BLaER1 (cell line): ENCODE measurements around the gene THRSP.
"Not testable (repeated sequence)": the region's sequence is repeated elsewhere in the genome, so short reads cannot be mapped to it uniquely, and the experiment has no call there.

Experiments used
- H3K27ac ChIP-seq: shearing (Covaris generic); formaldehyde crosslinking; 2 replicates; pipeline ENCODE4 v1.8.1; 2022
- H3K27me3 ChIP-seq: shearing (Covaris generic); formaldehyde crosslinking; 2 replicates; pipeline ENCODE4 v1.8.1; 2022
- H3K36me3 ChIP-seq: shearing (Covaris generic); formaldehyde crosslinking; 2 replicates; pipeline ENCODE4 v1.8.1; 2022
- H3K4me1 ChIP-seq: shearing (Covaris generic); formaldehyde crosslinking; 2 replicates; pipeline ENCODE4 v1.8.1; 2022
- H3K4me2 ChIP-seq: shearing (Covaris generic); formaldehyde crosslinking; 2 replicates; pipeline ENCODE4 v1.8.1; 2022
- H3K4me3 ChIP-seq: shearing (Covaris generic); formaldehyde crosslinking; 2 replicates; pipeline ENCODE4 v1.8.1; 2022
- H3K9ac ChIP-seq: shearing (Covaris generic); formaldehyde crosslinking; 2 replicates; pipeline ENCODE4 v1.8.1; 2022
- H3K9me3 ChIP-seq: shearing (Covaris generic); formaldehyde crosslinking; 2 replicates; pipeline ENCODE4 v1.8.1; 2022
- H4K20me1 ChIP-seq: shearing (Covaris generic); formaldehyde crosslinking; 2 replicates; pipeline ENCODE4 v1.8.1; 2022
- Cebpa-rat ChIP-seq: shearing (Covaris generic); IDR thresholded peaks from 2 replicates; pipeline ENCODE4 v1.8.1; 2022

Gene THRSP

DNA sequence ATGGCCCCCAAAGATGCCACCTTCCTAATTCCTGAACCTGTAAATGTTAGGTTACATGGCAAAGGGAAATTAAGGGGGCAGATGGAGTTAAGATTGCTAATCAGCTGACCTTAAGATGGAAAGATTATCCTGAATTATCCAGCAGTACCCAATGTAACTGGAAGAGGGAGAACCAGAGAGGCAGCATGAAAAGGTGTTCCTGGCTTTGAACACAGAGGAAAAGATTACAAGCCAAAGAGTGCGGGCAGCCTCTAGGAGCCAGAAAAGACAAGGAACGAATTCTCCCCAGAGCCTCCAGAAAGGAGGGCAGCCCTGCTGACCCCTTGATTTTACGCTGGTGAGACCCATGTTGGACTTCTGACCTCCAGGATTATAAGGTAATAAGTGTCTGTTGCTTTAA, 15.1 kb upstream of the THRSP start:
- no peak overlapping the region for H3K27ac ChIP-seq
- 0 out of 2 replicates have a peak, but pooled peaks cover 4% of the 10 kb centered on the region for H3K9me3 ChIP-seq
- H3K36me3 ChIP-seq, result no peaks in the 10 kb centered on the region
- H4K20me1 ChIP-seq, result no peaks in the 10 kb centered on the region
- TF ChIP-seq Cebpa-rat, result no peak
- H3K4me2 ChIP-seq, result no peak overlapping the region
- H3K4me1 ChIP-seq, result peaks cover 9% of the 10 kb centered on the region
- no peak overlapping the region for H3K4me3 ChIP-seq
- H3K9ac ChIP-seq, result no peak overlapping the region
- no peaks in the 10 kb centered on the region for H3K27me3 ChIP-seq

DNA sequence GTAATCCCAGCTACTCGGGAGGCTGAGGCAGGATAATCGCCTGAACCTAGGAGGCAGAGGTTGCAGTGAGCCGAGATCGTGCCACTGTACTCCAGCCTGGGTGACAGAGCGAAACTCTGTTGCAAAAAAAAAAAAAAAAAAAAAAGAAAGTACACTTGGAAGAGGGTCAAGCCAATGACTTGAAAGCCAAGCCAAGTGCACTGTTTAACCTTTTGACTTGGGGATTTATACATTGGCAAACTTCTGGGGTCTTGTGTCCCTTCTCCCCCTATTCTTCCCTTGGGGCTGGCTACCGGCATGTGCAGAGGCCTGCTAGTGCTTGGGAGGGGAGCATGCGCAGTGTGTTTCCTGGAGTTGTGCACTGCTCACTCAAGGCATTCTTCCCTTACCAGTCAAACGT, 14.3 kb upstream of the THRSP start:
- no peak overlapping the region for H3K9ac ChIP-seq
- no peak overlapping the region for H3K4me3 ChIP-seq
- H3K27me3 ChIP-seq, result no peaks in the 10 kb centered on the region
- peaks cover 9% of the 10 kb centered on the region for H3K4me1 ChIP-seq
- H3K36me3 ChIP-seq, result no peaks in the 10 kb centered on the region
- H3K9me3 ChIP-seq, result 0 out of 2 replicates have a peak, but pooled peaks cover 4% of the 10 kb centered on the region
- H3K4me2 ChIP-seq, result no peak overlapping the region
- H3K27ac ChIP-seq, result no peak overlapping the region
- no peaks in the 10 kb centered on the region for H4K20me1 ChIP-seq
- no peak for TF ChIP-seq Cebpa-rat

DNA sequence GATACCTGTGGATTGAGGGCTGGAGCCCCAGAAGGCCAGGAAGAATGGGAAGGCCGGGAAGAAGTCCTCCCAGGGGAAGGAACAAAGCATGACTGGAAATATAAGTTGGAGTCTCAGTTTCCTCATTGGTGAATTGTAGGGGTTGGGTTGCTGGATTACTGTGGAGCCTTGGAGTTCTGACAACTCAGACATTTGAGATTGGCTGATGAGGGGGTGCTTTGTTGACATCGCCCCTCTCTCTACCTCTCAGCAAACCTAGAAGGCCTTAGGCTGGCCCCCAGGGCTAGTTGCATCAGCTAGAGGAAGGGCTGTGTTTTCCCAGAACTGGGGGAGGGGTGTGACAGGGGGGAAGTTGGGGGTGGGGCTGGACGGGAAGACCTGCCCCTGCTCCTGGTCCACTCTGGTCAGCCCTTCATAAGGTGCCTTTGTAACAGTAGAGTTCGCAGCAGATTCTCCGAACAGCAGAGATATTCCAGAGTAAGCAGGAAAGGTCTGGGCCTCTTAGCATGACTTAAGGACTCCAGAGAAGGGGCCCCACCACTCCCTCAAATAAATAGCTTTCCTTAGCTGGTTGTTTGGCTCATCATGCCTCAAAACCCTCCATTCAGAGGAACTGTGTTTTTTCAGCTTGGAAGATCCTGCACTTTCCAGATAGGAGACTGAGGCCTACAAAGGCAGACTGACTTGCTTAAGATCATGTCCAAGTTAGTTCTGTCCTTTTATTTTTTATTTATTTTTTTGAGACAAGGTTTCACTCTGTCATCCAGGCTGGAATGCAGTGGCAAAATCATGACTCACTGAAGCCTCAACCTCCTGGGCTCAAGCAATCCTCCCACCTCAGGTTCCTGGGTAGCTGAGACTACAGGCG, 12.5 kb upstream of the THRSP start:
- no peak overlapping the region for H3K27ac ChIP-seq
- H3K9ac ChIP-seq, result no peak overlapping the region
- no peaks in the 10 kb centered on the region for H3K9me3 ChIP-seq
- H3K4me3 ChIP-seq, result no peak overlapping the region
- H3K36me3 ChIP-seq, result no peaks in the 10 kb centered on the region
- H3K27me3 ChIP-seq, result no peaks in the 10 kb centered on the region
- TF ChIP-seq Cebpa-rat, result no peak
- no peaks in the 10 kb centered on the region for H4K20me1 ChIP-seq
- H3K4me2 ChIP-seq, result no peak overlapping the region
- peaks cover 3% of the 10 kb centered on the region for H3K4me1 ChIP-seq

- no peaks in the 10 kb centered on the region for H3K9me3 ChIP-seq
- no peak overlapping the region for H3K4me2 ChIP-seq
- no peak overlapping the region for H3K9ac ChIP-seq
- H3K27me3 ChIP-seq, result no peaks in the 10 kb centered on the region
- no peaks in the 10 kb centered on the region for H4K20me1 ChIP-seq
- H3K4me1 ChIP-seq, result no peaks in the 10 kb centered on the region
- H3K36me3 ChIP-seq, result no peaks in the 10 kb centered on the region
- TF ChIP-seq Cebpa-rat, result no peak
- no peak overlapping the region for H3K4me3 ChIP-seq
- no peak overlapping the region for H3K27ac ChIP-seq
Measured at GRCh38 chr11:78054971-78055370, 8.7 kb upstream of the THRSP start.

DNA sequence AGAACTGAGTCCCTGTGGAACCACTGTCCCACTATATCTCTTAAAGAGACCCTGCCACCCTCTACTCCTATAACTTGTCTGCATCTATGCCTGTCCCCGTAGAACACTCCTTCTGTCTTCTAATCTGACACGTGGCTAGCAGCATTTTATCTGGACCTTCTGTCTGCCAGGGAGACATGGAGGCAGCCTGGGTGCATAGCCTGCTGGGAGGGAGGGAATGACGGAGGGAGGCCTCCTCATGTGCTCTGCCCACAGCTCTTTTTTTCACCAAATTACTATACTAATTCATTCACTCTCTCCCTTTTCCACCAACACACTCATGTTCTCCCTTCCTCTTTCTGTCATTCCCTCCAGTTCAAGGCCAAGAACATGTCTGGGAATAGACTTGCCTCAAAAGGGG, 7.6 kb upstream of the THRSP start:
- H4K20me1 ChIP-seq, result no peaks in the 10 kb centered on the region
- no peaks in the 10 kb centered on the region for H3K4me1 ChIP-seq
- TF ChIP-seq Cebpa-rat, result no peak
- no peak overlapping the region for H3K4me3 ChIP-seq
- H3K9me3 ChIP-seq, result no peaks in the 10 kb centered on the region
- no peaks in the 10 kb centered on the region for H3K27me3 ChIP-seq
- H3K9ac ChIP-seq, result no peak overlapping the region
- H3K4me2 ChIP-seq, result no peak overlapping the region
- no peak overlapping the region for H3K27ac ChIP-seq
- H3K36me3 ChIP-seq, result no peaks in the 10 kb centered on the region

DNA sequence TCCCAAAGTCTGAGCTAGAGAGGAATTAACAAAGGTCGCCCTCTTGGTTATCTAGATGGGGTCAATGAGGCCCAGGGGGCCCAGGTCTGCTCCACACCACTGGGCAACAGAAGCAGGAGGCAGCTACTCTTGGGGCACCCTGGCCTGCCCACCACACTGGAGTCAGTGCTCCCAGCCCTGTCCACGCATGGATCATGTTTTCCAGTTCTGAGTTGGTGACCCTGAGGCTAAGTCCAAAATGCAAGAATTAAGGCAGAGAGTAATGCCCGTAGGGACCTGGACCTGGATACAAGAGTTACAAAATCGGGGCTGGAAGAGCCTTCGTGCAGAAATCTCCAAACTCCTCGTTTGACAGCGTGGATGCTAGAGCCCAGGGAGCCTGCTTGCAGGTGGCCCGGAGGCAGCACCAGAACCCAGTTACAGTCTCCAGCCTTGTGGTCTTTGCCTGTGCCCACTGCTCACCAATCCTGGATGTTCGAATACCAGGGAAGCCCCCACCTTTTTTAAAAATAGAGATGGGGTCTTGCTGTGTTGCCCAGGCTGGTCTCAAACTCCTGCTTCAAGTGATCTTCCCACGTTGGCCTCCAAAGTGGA, 6.1 kb upstream of the THRSP start:
- Histone ChIP-seq H3K9me3 (no peaks in the 10 kb centered on the region), H3K27me3 (no peaks in the 10 kb centered on the region), H3K4me2 (no peak overlapping the region), H3K27ac (no peak overlapping the region), H3K36me3 (no peaks in the 10 kb centered on the region), H3K4me1 (no peaks in the 10 kb centered on the region), H4K20me1 (no peaks in the 10 kb centered on the region), H3K4me3 (no peak overlapping the region), H3K9ac (no peak overlapping the region)
- TF ChIP-seq Cebpa-rat, result no peak

GRCh38 chr11:78059749-78060328, 3.8 kb upstream of the THRSP start:
- H3K27me3 ChIP-seq, H3K4me3 ChIP-seq, H3K36me3 ChIP-seq, H3K4me2 ChIP-seq, H4K20me1 ChIP-seq, H3K9me3 ChIP-seq, H3K4me1 ChIP-seq, H3K9ac ChIP-seq, H3K27ac ChIP-seq: not testable (repeated sequence)

DNA sequence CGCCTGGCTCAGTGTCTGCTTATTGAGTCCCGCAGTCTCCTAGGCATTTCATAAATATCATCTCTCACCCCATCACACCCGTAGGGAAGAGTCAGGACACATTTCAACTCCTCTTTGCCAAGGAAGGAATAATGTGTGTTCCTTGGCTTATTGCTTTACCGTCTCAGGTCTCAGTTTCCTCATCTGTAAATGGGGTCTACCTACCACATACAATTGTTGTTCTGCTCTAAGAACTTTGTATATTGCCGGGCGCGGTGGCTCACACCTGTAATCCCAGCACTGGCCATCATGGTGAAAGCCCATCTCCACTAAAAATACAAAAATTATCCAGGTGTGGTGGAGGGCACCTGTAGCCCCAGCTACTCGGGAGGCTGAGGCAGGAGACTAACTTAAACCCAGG, 3.1 kb upstream of the THRSP start:
- no peak for TF ChIP-seq Cebpa-rat
- H3K9me3 ChIP-seq, result no peaks in the 10 kb centered on the region
- H3K4me2 ChIP-seq, result no peak overlapping the region
- H3K9ac ChIP-seq, result no peak overlapping the region
- H3K27me3 ChIP-seq, result 0 out of 2 replicates have a peak, but pooled peaks cover 4% of the 10 kb centered on the region
- H3K27ac ChIP-seq, result no peak overlapping the region
- no peak overlapping the region for H3K4me3 ChIP-seq
- no peaks in the 10 kb centered on the region for H4K20me1 ChIP-seq
- H3K36me3 ChIP-seq, result 0 out of 2 replicates have a peak, but pooled peaks cover 4% of the 10 kb centered on the region
- no peaks in the 10 kb centered on the region for H3K4me1 ChIP-seq

GRCh38 chr11:78061088-78061920, 2.4 kb upstream of the THRSP start:
- H3K4me3 ChIP-seq, result no peak overlapping the region
- 0 out of 2 replicates have a peak, but pooled peaks cover 4% of the 10 kb centered on the region for H3K27me3 ChIP-seq
- H3K27ac ChIP-seq, result no peak overlapping the region
- H3K36me3 ChIP-seq, result 0 out of 2 replicates have a peak, but pooled peaks cover 4% of the 10 kb centered on the region
- H4K20me1 ChIP-seq, result no peaks in the 10 kb centered on the region
- TF ChIP-seq Cebpa-rat, result no peak
- H3K9ac ChIP-seq, result no peak overlapping the region
- no peaks in the 10 kb centered on the region for H3K9me3 ChIP-seq
- H3K4me2 ChIP-seq, result no peak overlapping the region
- no peaks in the 10 kb centered on the region for H3K4me1 ChIP-seq
